Retinal pigment epithelial cell (primary cell): ENCODE data around the gene TEAD1.

Experiments used
- DNase-seq: peaks from one replicate; pipeline ENCODE4 v3.0.0-alpha.2; 2010; ENCODE audit warnings: low read depth
- H3K4me3 ChIP-seq: 2 replicates; pipeline ENCODE4 v1.5.1; 2011; ENCODE audit warnings: mild to moderate bottlenecking, low read length, control low read depth, moderate library complexity
- TF ChIP-seq, protein P1 (sequence below): conservative IDR thresholded peaks from 2 replicates; pipeline ENCODE4 v1.5.1; 2011; ENCODE audit warnings: low read depth, low read length, control low read depth, inconsistent platforms

The TEAD1 gene

DNA sequence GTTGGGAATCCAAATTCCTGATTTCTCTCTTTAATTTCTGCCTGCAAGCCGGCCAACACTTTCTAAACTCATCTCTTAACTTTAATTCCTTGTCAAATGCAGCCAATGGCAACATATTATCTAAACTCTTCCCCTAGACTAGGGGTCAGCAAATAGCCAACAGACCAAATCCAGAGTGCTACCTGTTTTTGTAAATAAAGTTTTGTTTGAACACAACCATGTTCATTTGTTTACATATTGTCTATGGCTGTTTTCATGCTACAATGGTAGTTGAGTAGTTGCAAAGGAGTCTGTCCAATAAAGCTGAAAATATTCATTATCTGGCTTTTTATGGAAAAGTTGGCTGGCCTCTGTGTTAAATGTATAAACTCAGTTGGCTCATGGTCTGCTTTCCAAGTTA is 297.7 kb downstream of the TEAD1 start:
- H3K4me3 ChIP-seq, result no peak overlapping the region
- DNase-seq, result no peak
- TF ChIP-seq, protein P1, sequence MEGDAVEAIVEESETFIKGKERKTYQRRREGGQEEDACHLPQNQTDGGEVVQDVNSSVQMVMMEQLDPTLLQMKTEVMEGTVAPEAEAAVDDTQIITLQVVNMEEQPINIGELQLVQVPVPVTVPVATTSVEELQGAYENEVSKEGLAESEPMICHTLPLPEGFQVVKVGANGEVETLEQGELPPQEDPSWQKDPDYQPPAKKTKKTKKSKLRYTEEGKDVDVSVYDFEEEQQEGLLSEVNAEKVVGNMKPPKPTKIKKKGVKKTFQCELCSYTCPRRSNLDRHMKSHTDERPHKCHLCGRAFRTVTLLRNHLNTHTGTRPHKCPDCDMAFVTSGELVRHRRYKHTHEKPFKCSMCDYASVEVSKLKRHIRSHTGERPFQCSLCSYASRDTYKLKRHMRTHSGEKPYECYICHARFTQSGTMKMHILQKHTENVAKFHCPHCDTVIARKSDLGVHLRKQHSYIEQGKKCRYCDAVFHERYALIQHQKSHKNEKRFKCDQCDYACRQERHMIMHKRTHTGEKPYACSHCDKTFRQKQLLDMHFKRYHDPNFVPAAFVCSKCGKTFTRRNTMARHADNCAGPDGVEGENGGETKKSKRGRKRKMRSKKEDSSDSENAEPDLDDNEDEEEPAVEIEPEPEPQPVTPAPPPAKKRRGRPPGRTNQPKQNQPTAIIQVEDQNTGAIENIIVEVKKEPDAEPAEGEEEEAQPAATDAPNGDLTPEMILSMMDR, result no peak

DNA sequence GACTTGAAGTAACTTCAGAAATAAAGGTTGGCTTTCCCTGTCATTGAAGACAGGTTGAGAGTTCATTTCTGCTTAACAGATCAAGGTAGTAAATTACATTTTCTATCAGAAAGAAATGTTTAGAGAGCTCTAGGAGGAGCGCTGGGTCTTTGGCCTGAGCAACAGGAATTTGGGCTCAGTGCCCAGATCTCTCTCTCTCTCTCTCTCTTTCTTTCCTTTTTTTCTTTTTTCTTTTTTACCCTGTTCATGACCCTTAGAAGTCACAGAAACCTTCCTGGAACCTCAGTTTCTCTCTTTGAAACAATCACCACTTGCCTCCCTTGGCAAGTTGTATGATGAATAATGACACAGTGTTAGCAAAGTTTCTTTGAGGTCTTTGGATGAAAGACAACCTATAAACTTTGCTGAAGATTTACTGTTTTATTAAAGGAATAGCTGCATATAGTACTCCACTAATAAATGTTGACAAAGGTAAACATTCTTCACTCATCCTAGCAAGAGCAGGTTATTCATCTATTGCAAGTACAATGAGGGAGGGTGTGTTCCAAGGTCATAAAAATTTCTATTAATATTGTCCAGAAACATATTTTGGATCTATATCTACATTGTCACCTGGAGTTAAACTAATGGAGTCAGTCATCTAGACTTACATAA is 299.4 kb downstream of the TEAD1 start:
- no peak for DNase-seq
- TF ChIP-seq, protein P1, result peak; percentile 26
- H3K4me3 ChIP-seq, result no peak overlapping the region

DNA sequence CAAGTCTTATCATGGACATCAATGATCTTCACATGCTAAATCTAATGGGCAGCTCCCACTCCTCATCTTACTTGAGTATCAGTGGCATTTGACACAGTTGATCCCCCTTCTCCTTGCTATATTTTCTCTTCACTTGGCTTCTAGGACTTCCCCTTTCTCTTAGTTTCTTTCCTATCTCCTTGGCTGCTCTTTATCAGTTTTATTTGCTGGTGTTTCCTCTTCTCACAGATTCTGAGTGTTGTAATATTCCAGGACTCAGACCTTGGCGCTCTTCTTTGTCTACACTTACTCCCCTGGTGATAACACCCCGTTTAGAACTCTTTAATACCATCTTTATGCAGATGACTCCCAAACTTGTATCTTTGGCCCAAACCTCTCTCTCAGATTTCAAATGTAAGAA is 301.0 kb downstream of the TEAD1 start:
- TF ChIP-seq, protein P1, result no peak
- no peak overlapping the region for H3K4me3 ChIP-seq
- DNase-seq, result no peak

DNA sequence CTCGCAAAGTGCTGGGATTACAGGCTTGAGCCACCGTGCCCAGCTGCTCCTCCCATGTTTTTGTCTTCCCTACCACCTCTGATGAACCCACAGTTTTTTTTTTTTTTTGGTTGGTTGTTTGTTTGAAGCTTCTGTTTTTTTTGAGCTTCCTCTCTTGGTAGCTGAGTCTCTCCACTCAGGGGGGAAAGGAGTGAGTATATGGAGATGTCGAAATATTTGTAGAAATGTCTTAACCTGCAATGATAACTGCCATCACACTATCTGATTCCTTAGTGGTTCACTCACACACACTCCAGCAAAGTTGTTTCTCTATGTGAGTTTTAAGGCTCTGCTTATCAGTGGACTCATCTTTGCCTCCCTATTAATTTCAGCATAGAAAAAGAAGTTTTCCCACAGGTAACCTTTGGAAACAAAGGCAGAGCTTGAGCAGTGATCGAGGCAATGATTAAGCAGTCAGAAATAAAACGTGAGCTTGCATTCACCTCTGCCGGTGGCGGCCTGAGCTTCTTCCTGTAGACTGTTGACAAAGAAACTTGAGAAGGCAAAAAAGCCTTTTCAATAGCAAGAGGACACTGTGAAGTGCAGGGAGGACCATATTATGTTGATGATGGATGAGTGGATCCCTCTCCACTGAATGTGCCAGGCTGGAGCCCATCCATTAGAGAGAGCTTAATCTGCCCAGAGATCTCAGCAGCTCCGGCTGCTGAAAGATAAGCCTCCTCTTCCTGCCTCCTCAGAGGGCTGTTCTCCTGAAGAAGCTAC is 305.9 kb downstream of the TEAD1 start:
- DNase-seq, result no peak
- H3K4me3 ChIP-seq, result no peak overlapping the region
- TF ChIP-seq, protein P1, result no peak

DNA sequence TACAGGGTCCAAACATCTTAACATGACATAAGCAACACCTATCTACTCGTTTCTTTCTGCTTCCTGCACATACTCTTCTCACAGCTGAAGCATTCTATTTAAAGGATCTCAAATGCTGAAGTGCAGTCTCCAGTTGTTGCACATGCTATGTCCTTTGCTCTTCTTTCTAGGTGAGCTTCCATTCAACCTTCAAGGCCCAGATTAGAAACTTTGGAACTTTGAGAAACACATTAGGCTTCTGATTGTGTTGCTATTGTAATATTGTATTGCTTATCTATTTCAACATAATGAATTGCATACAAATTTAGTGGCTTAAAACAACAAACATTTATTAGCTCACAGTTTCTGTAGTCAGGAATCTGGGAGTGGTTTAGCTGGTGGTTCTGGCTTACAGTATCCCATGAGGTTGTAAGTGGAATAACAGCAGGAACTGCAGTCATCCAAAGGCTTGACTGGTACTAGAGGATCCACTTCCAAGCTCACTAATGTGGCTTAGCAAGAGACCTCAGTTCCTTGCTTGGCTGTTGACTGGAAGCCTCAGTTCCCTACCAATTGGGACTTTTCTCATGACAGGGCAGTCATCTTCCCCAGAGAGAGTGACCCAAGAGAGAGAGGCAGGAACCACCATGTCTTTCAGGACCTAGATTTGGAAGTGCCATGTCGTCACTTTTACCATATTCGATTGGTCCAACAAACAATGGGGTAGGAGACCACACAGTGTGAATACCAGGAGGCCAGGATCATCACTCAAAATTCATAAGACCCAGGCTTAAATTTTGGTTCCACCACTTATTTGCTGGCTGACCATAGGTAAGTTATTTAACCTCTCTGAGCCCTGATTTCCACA is 307.7 kb downstream of the TEAD1 start:
- DNase-seq, result no peak
- TF ChIP-seq, protein P1, result no peak
- H3K4me3 ChIP-seq, result no peak overlapping the region

DNA sequence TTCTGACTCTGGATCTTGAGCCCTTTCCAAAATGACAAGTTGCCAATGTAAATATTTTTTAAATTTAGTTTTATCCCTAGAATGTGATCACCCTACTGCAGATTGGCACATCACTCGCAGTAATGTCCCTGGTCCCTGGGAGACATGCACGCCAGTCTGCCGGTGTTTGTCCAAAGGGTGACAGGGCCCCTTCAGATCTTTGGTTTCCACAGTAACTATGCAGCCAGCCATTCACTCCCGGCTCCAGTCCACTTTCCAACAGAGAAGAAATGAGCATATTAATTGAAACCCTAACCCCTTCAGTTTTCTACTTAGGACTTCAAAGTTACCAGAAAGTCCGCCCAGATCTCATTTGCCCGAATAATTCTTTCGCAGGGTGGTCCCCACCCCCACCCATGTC is 309.1 kb downstream of the TEAD1 start:
- TF ChIP-seq, protein P1, result no peak
- no peak overlapping the region for H3K4me3 ChIP-seq
- DNase-seq, result no peak
